ENCODE data around the gene PCP4.

DNA sequence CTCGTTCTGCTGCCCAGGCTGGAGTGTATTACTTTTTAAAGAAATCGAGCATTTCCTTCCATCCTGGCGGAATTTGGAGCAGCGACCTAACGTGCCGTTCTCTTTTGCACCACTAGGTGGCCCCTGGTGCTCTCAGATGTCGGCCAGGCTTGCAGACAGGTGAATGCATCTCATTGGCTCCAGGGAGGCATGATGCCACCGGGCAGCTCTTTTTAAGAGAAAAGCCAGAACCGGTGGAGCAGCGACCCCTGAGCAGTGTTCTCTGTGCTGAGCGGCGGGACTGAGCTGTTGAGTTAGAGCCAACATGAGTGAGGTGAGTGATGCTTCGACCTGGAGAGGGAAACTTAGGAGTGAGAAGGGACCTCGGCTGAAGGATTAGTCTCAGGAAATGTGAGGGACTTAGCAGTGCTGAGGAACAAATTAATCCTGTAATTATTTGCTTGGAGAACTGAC is at the start of gene PCP4:
- TF ChIP-seq, protein P1, sequence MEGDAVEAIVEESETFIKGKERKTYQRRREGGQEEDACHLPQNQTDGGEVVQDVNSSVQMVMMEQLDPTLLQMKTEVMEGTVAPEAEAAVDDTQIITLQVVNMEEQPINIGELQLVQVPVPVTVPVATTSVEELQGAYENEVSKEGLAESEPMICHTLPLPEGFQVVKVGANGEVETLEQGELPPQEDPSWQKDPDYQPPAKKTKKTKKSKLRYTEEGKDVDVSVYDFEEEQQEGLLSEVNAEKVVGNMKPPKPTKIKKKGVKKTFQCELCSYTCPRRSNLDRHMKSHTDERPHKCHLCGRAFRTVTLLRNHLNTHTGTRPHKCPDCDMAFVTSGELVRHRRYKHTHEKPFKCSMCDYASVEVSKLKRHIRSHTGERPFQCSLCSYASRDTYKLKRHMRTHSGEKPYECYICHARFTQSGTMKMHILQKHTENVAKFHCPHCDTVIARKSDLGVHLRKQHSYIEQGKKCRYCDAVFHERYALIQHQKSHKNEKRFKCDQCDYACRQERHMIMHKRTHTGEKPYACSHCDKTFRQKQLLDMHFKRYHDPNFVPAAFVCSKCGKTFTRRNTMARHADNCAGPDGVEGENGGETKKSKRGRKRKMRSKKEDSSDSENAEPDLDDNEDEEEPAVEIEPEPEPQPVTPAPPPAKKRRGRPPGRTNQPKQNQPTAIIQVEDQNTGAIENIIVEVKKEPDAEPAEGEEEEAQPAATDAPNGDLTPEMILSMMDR (IDR thresholded peaks at IDR 0.05 in 4 of 5, conservative IDR thresholded peaks at IDR 0.05 in 1 of 5) = peak in 3 of 5 experiments; percentile 34 to 62 (median 61)
- no peak for TF ChIP-seq POLR2A (IDR thresholded peaks at IDR 0.05)

Measured in gastrocnemius medialis (tissue), 4 donors.